GM06990 (cell line): ENCODE data around the gene AKIRIN1.
"Not testable (repeated sequence)": the region's sequence is repeated elsewhere in the genome, so short reads cannot be mapped to it uniquely, and the experiment has no call there.

Experiments used
- DNase-seq: peaks from one replicate; pipeline ENCODE4 v3.0.0-alpha.2; 2011; ENCODE audit not compliant: insufficient read length; ENCODE audit errors: extremely low read depth
- H3K27me3 ChIP-seq: replicated peaks from 2 replicates; pipeline ENCODE4 v1.6.0; 2011; ENCODE audit warnings: low read length; ENCODE audit not compliant: control insufficient read depth, insufficient read depth
- H3K36me3 ChIP-seq: 2 replicates; pipeline ENCODE4 v1.5.1; 2011; ENCODE audit warnings: low read length; ENCODE audit not compliant: control insufficient read depth, insufficient read depth
- H3K4me3 ChIP-seq: replicated peaks from 2 replicates; pipeline ENCODE4 v1.5.1; 2011; ENCODE audit warnings: low read depth, mild to moderate bottlenecking, control low read depth, low read length
- CTCF ChIP-seq: IDR thresholded peaks from 2 replicates; pipeline ENCODE4 v1.5.1; 2011; ENCODE audit warnings: low read length, control low read depth, mild to moderate bottlenecking, inconsistent platforms; ENCODE audit not compliant: insufficient read depth, poor library complexity, severe bottlenecking

Gene AKIRIN1

GRCh38 chr1:39003281-39003680 lies 12.2 kb downstream of the AKIRIN1 start:
- H3K4me3 ChIP-seq: no peak overlapping the region
- peaks cover 17% of the 10 kb centered on the region for H3K36me3 ChIP-seq
- no peaks in the 10 kb centered on the region for H3K27me3 ChIP-seq
- no peak for DNase-seq
- TF ChIP-seq CTCF: no peak

GRCh38 chr1:39003794-39004193 lies 12.7 kb downstream of the AKIRIN1 start:
- no peak for DNase-seq

GRCh38 chr1:39006287-39006686 lies 15.2 kb downstream of the AKIRIN1 start:
- Histone ChIP-seq H3K4me3 (no peak overlapping the region), H3K27me3 (no peaks in the 10 kb centered on the region), H3K36me3 (peaks cover 15% of the 10 kb centered on the region)
- TF ChIP-seq CTCF: no peak
- DNase-seq: no peak

More at GRCh38 chr1:39003794-39004193, 12.7 kb downstream of the AKIRIN1 start:
- Histone ChIP-seq H3K36me3 (peaks cover 17% of the 10 kb centered on the region), H3K27me3 (no peaks in the 10 kb centered on the region), H3K4me3 (no peak overlapping the region)
- TF ChIP-seq CTCF: no peak

- DNase-seq: no peak
- no peak for TF ChIP-seq CTCF
Measured at GRCh38 chr1:39006726-39007645, 15.9 kb downstream of the AKIRIN1 start.

GRCh38 chr1:39014956-39015355 lies 23.9 kb downstream of the AKIRIN1 start:
- not testable (repeated sequence) for H3K36me3 ChIP-seq, H3K4me3 ChIP-seq, DNase-seq, H3K27me3 ChIP-seq

More at GRCh38 chr1:39006726-39007645, 15.9 kb downstream of the AKIRIN1 start:
- Histone ChIP-seq H3K27me3 (no peaks in the 10 kb centered on the region), H3K4me3 (no peak overlapping the region), H3K36me3 (peaks cover 11% of the 10 kb centered on the region)

GRCh38 chr1:39016604-39017171 lies 25.6 kb downstream of the AKIRIN1 start:
- Histone ChIP-seq H3K4me3 (no peak overlapping the region), H3K27me3 (no peaks in the 10 kb centered on the region), H3K36me3 (no peaks in the 10 kb centered on the region)
- no peak for DNase-seq
- no peak for TF ChIP-seq CTCF
